IMR-90 (cell line): ENCODE results near the gene RIC8B. TPM values are rescaled to one million over a fixed set of nuclear protein-coding genes. Genes with fewer than 3 reads are reported as not detected.

Experiments
- ATAC-seq: fragments of 200-7000 bp; cut with Tn5 transposase; 2 replicates; pipeline ENCODE4 v1.9.1; 2020; ENCODE audit warnings: low read depth, mild to moderate bottlenecking, moderate library complexity
- BruUV-seq: library from RNA; stranded (reverse); fragments of 400-500 nt; replicated peaks from 2 replicates; lab custom pipeline; 2021; lab: Mats Ljungman, UMichigan
- CTCF ChIA-PET: fragments of 300-600 bp; formaldehyde crosslinking; extraction: SDS; loops from one replicate; lab custom pipeline; 2021; ENCODE audit warnings: antibody characterized with exemption; lab: Yijun Ruan, JAX
- POLR2A ChIA-PET: fragments of 300-600 bp; sonication (Branson Sonifier 250); formaldehyde crosslinking; loops from one replicate; lab custom pipeline; 2022; ENCODE audit warnings: antibody characterized with exemption; ENCODE audit not compliant: unreplicated experiment; lab: Charles Lee
- DNase-seq: peaks from one replicate; pipeline ENCODE4 v3.0.0; 2013
- H2AFZ ChIP-seq: replicated peaks from 2 replicates; pipeline ENCODE3; 2013; ENCODE audit warnings: low read length, mild to moderate bottlenecking; ENCODE audit not compliant: poor library complexity
- H2AK5ac ChIP-seq: 2 replicates; pipeline ENCODE4 v1.6.1; 2013; ENCODE audit warnings: low read depth, low read length, inconsistent platforms
- H2AK9ac ChIP-seq: replicated peaks from 2 replicates; pipeline ENCODE3; 2013; ENCODE audit warnings: mild to moderate bottlenecking, low read depth, low read length, moderate library complexity; ENCODE audit not compliant: poor library complexity
- H2BK120ac ChIP-seq: 2 replicates; pipeline ENCODE4 v1.6.1; 2013; ENCODE audit warnings: low read depth, low read length, inconsistent platforms
- H2BK15ac ChIP-seq: 3 replicates; pipeline ENCODE4 v1.6.1; 2013; ENCODE audit warnings: low read depth, low read length, inconsistent platforms
- H2BK20ac ChIP-seq: 2 replicates; pipeline ENCODE4 v1.6.1; 2013; ENCODE audit warnings: low read depth, mild to moderate bottlenecking, inconsistent platforms, low read length, moderate library complexity
- H2BK5ac ChIP-seq: 2 replicates; pipeline ENCODE4 v1.6.1; 2013; ENCODE audit warnings: mild to moderate bottlenecking, low read depth, low read length, inconsistent platforms; ENCODE audit not compliant: poor library complexity, severe bottlenecking
- H3K14ac ChIP-seq: replicated peaks from 2 replicates; pipeline ENCODE4 v1.6.1; 2013; ENCODE audit warnings: low read depth, low read length, inconsistent platforms
- H3K18ac ChIP-seq: 2 replicates; pipeline ENCODE4 v1.6.1; 2013; ENCODE audit warnings: low read depth, low read length, control low read depth
- H3K23ac ChIP-seq: 2 replicates; pipeline ENCODE4 v1.6.1; 2013; ENCODE audit warnings: low read depth, low read length, inconsistent platforms
- H3K27ac ChIP-seq: 2 replicates; pipeline ENCODE4 v1.5.1; 2013; ENCODE audit warnings: mild to moderate bottlenecking, control low read depth, low read length; ENCODE audit not compliant: insufficient read depth
- H3K27me3 ChIP-seq: 2 replicates; pipeline ENCODE4 v1.6.1; 2013; ENCODE audit warnings: low read length; ENCODE audit not compliant: control insufficient read depth, insufficient read depth
- H3K36me3 ChIP-seq: 2 replicates; pipeline ENCODE4 v1.6.1; 2013; ENCODE audit warnings: low read length, mixed read lengths; ENCODE audit not compliant: control insufficient read depth, insufficient read depth
- H3K4ac ChIP-seq: 2 replicates; pipeline ENCODE4 v1.6.1; 2013; ENCODE audit warnings: low read depth, low read length, inconsistent platforms
- H3K4me1 ChIP-seq: 2 replicates; pipeline ENCODE4 v1.6.1; 2013; ENCODE audit warnings: low read length, mixed read lengths; ENCODE audit not compliant: control insufficient read depth, insufficient read depth
- H3K4me2 ChIP-seq: 2 replicates; pipeline ENCODE4 v1.6.1; 2013; ENCODE audit warnings: low read depth, mild to moderate bottlenecking, control low read depth, low read length, moderate library complexity
- H3K4me3 ChIP-seq: 2 replicates; pipeline ENCODE4 v1.5.1; 2013; ENCODE audit warnings: low read depth, mild to moderate bottlenecking, control low read depth, low read length, moderate library complexity; ENCODE audit not compliant: insufficient read depth
- H3K56ac ChIP-seq: 2 replicates; pipeline ENCODE4 v1.6.1; 2013; ENCODE audit warnings: low read length, inconsistent platforms; ENCODE audit not compliant: insufficient read depth; ENCODE audit errors: extremely low read depth
- H3K79me1 ChIP-seq, 2 experiments: 2 replicates each; pipeline ENCODE4 v1.6.1; 2013; ENCODE audit warnings: low read length in 2 of 2, inconsistent platforms in 1 of 2, low read depth in 1 of 2
- H3K9ac ChIP-seq: 2 replicates; pipeline ENCODE4 v1.6.1; 2013; ENCODE audit warnings: low read depth, low read length, control low read depth
- H3K9me1 ChIP-seq: 2 replicates; pipeline ENCODE4 v1.6.1; 2013; ENCODE audit warnings: low read length, inconsistent platforms; ENCODE audit not compliant: insufficient read depth
- H3K9me3 ChIP-seq: 2 replicates; pipeline ENCODE4 v1.6.1; 2013; ENCODE audit warnings: low read length; ENCODE audit not compliant: control insufficient read depth, insufficient read depth
- H4K20me1 ChIP-seq: 2 replicates; pipeline ENCODE4 v1.6.1; 2013; ENCODE audit warnings: low read length, inconsistent platforms; ENCODE audit not compliant: insufficient read depth
- H4K5ac ChIP-seq: 2 replicates; pipeline ENCODE4 v1.6.1; 2013; ENCODE audit warnings: mild to moderate bottlenecking, low read depth, low read length, control low read depth
- H4K8ac ChIP-seq, 2 experiments: 2 replicates each; pipeline ENCODE4 v1.6.1; 2013; ENCODE audit warnings: low read depth in 2 of 2, low read length in 2 of 2, control low read depth in 1 of 2, inconsistent platforms in 1 of 2
- H4K91ac ChIP-seq: 2 replicates; pipeline ENCODE4 v1.6.1; 2013; ENCODE audit warnings: low read depth, low read length, inconsistent platforms; ENCODE audit not compliant: insufficient read depth
- BHLHE40 ChIP-seq: fragments of 150-350 bp; IDR thresholded peaks from 2 replicates; pipeline ENCODE4 v1.6.1; 2016; ENCODE audit warnings: mild to moderate bottlenecking, low read depth, low read length
- CEBPB ChIP-seq: IDR thresholded peaks from 2 replicates; pipeline ENCODE4 v1.6.1; 2012; ENCODE audit warnings: low read depth, low read length, improper control_type of control experiment
- CHD1 ChIP-seq: IDR thresholded peaks from 2 replicates; pipeline ENCODE4 v1.6.1; 2012; ENCODE audit warnings: low read depth, low read length, improper control_type of control experiment
- FOS ChIP-seq: fragments of 150-350 bp; IDR thresholded peaks from 2 replicates; pipeline ENCODE4 v1.6.1; 2016; ENCODE audit warnings: low read depth, low read length
- MAFK ChIP-seq: IDR thresholded peaks from 2 replicates; pipeline ENCODE4 v1.6.1; 2012; ENCODE audit warnings: low read depth, low read length, improper control_type of control experiment
- MAZ ChIP-seq: IDR thresholded peaks from 2 replicates; pipeline ENCODE4 v1.6.1; 2012; ENCODE audit warnings: low read depth, mild to moderate bottlenecking, low read length, improper control_type of control experiment, moderate library complexity, borderline replicate concordance
- POLR2A ChIP-seq: IDR thresholded peaks from 2 replicates; pipeline ENCODE4 v1.6.1; 2012; ENCODE audit warnings: mild to moderate bottlenecking, low read depth, low read length
- RAD21 ChIP-seq: IDR thresholded peaks from 2 replicates; pipeline ENCODE4 v1.6.1; 2012; ENCODE audit warnings: low read length, improper control_type of control experiment
- RCOR1 ChIP-seq: IDR thresholded peaks from 2 replicates; pipeline ENCODE4 v1.6.1; 2012; ENCODE audit warnings: mild to moderate bottlenecking, low read length, improper control_type of control experiment; ENCODE audit not compliant: insufficient replicate concordance
- RFX5 ChIP-seq: IDR thresholded peaks from 2 replicates; pipeline ENCODE4 v1.8.0; 2012; ENCODE audit warnings: low read depth, mild to moderate bottlenecking, low read length, moderate library complexity
- SMC3 ChIP-seq: fragments of 150-350 bp; IDR thresholded peaks from 2 replicates; pipeline ENCODE4 v1.6.1; 2016; ENCODE audit warnings: low read depth, mild to moderate bottlenecking, antibody characterized with exemption, low read length, moderate library complexity
- WGBS, 2 experiments: methylation state at CpG; one replicate each; pipeline versions ENCODE4 v1.1.5 to v1.1.7; 2013; ENCODE audit warnings: missing lambda C conversion rate in 2 of 2; ENCODE audit not compliant: insufficient read length in 1 of 2; ENCODE audit errors: extremely low coverage in 2 of 2; 5-methylcytosine and 5-hydroxymethylcytosine counted together
- dilution Hi-C: fragments of 300-500 bp; cut with HindIII; formaldehyde crosslinking; loops from one replicate; pipeline ENCODE4 v1.14.3; 2018; ENCODE audit warnings: low sequenced_read_pairs; ENCODE audit not compliant: unreplicated experiment
- in situ Hi-C: fragments of 300-500 bp; cut with MboI; formaldehyde crosslinking; loops from 3 replicates; pipeline ENCODE4 v1.14.3; 2019; ENCODE audit warnings: low sequenced_read_pairs, inconsistent platforms, mixed read lengths
- intact Hi-C: fragments of 100-400 bp; cut with micrococcal nuclease; formaldehyde crosslinking; loops from 2 replicates; pipeline ENCODE4 v1.10.0; 2022
- polyA plus RNA-seq, 3 experiments: library from polyadenylated mRNA; depleted of rRNA; stranded (reverse); fragments of >200 nt; gene quantifications; 2 replicates each; pipeline ENCODE4 v1.2.3, GENCODE V29; 2012; ENCODE audit warnings: low replicate concordance in 1 of 3
- total RNA-seq: library from RNA; depleted of rRNA; stranded (reverse); fragments of >200 nt; gene quantifications from 2 replicates; pipeline ENCODE4 v1.2.3, GENCODE V29; 2012

Gene RIC8B
- total and polyA plus RNA-seq, 2 of the 4 experiments (the other 2 are of a cell fraction), result 5.5 to 19.5 TPM

- Histone ChIP-seq H3K4me1 (no peaks in the 10 kb centered on the region), H3K4me3 (no peak overlapping the region), H4K20me1 (no peaks in the 10 kb centered on the region), H4K8ac (no peak overlapping the region), H4K91ac (no peak overlapping the region), H3K23ac (no peak overlapping the region), H3K56ac (no peak overlapping the region), H2BK5ac (no peak overlapping the region), H3K36me3 (no peaks in the 10 kb centered on the region), H2AFZ (no peak overlapping the region), H2AK9ac (no peak overlapping the region), H4K5ac (no peak overlapping the region), H3K27ac (no peak overlapping the region), H3K9ac (no peak overlapping the region), H3K14ac (no peak overlapping the region), H2BK15ac (no peak overlapping the region), H3K9me3 (no peaks in the 10 kb centered on the region), H3K79me1 (no peaks in the 10 kb centered on the region), H2BK120ac (no peak overlapping the region), H3K18ac (no peak overlapping the region), H2AK5ac (no peak overlapping the region), H3K27me3 (peaks cover 15% of the 10 kb centered on the region), H2BK20ac (no peak overlapping the region), H3K9me1 (no peaks in the 10 kb centered on the region), H3K4me2 (no peak overlapping the region), H3K4ac (no peak overlapping the region)
- ATAC-seq, result peak; percentile 60; the same call in 1 of the 2 replicates
- no TSS peak for BruUV-seq
- dilution Hi-C loops (no loop called here), in situ Hi-C loops (no loop called here), intact Hi-C loops (no loop called here)
- CTCF ChIA-PET, result interaction anchor here (0.6 kb wide), 1 partner anchor 246 kb away, joined by 3 read pairs; no protein-coding TSS in a partner anchor
- TF ChIP-seq FOS (no peak), MAZ (no peak), RFX5 (no peak), CHD1 (no peak), CEBPB (no peak), RAD21 (no peak), MAFK (no peak), SMC3 (no peak), RCOR1 (no peak), BHLHE40 (no peak), POLR2A (no peak)
- POLR2A ChIA-PET, result no interaction called here
- DNase-seq, result peak; percentile 35
- WGBS, 2 experiments, result no CpG with 5 or more reads among the region's 10 CpGs
These were observed 34.5 kb upstream of the RIC8B start for GRCh38 chr12:106739815-106740530.
